HG02678 (cell line): ENCODE measurements around the gene TOX4.
"Not testable (repeated sequence)": the region's sequence is repeated elsewhere in the genome, so short reads cannot be mapped to it uniquely, and the experiment has no call there.

Experiments used
- ATAC-seq: cut with Tn5 transposase; IDR thresholded peaks from one replicate; pipeline ENCODE4 v1.9.1; 2021; ENCODE audit warnings: mild to moderate bottlenecking, moderate library complexity; ENCODE audit not compliant: unreplicated experiment

Gene TOX4

GRCh38 chr14:21476925-21477681 is at the start of gene TOX4, which contains the start of gene RAB2B:
Gene TOX4 (plus strand): TSS chr14:21477195. CDS start chr14:21477279, 84 bp downstream.
Gene RAB2B (minus strand): TSS chr14:21476959. CDS start chr14:21476872, 87 bp downstream.
- ATAC-seq = peak; percentile 100

- ATAC-seq = no peak
These were observed 48.1 kb upstream of the TOX4 start for GRCh38 chr14:21428930-21429329.

GRCh38 chr14:21431126-21431525 is 45.9 kb upstream of the TOX4 start:
- no peak for ATAC-seq

- ATAC-seq = no peak
These were observed 40.4 kb upstream of the TOX4 start for GRCh38 chr14:21436567-21437062.

GRCh38 chr14:21437063-21437901 is 39.7 kb upstream of the TOX4 start:
- ATAC-seq = peak; percentile 99

- ATAC-seq = no peak
These were observed 36.1 kb upstream of the TOX4 start for GRCh38 chr14:21440859-21441258.

DNA sequence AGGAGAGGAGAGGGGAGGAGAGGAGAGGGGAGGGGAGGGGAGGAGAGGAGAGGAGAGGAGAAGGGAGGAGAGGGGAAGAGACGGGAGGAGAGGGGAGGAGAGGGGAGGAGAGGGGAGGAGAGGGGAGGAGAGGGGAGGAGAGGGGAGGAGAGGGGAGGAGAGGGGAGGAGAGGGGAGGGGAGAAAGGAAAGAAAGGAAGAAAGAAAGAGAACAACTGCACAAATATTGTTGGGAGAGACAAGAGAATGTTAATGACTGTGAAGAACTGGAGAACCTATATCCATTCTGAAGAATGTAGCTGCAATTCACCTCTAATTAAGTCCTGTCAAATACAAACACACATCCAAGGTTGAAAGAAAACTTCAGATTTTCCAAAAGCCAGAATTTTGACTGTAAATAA is 34.3 kb upstream of the TOX4 start:
- not testable (repeated sequence) for ATAC-seq

GRCh38 chr14:21449899-21450216 is 27.1 kb upstream of the TOX4 start:
- ATAC-seq = no peak

- no peak for ATAC-seq
These were observed 22.0 kb upstream of the TOX4 start for GRCh38 chr14:21454843-21455544.

- ATAC-seq = peak; percentile 13
These were observed 21.4 kb upstream of the TOX4 start for GRCh38 chr14:21455592-21455911.

GRCh38 chr14:21455912-21456667 is 20.9 kb upstream of the TOX4 start, which contains the start of gene CHD8:
Gene CHD8 (minus strand): TSS chr14:21456123. CDS start chr14:21431643, 24,480 bp downstream.
- peak; percentile 97 for ATAC-seq

- no peak for ATAC-seq
These were observed 9.4 kb upstream of the TOX4 start for GRCh38 chr14:21467616-21468015.

GRCh38 chr14:21475767-21476522 is 1.1 kb upstream of the TOX4 start:
- ATAC-seq = no peak

GRCh38 chr14:21476523-21476924 is 471 bp upstream of the TOX4 start:
- ATAC-seq = no peak

- ATAC-seq = no peak
These were observed 9.7 kb downstream of the TOX4 start for GRCh38 chr14:21486640-21487087.

DNA sequence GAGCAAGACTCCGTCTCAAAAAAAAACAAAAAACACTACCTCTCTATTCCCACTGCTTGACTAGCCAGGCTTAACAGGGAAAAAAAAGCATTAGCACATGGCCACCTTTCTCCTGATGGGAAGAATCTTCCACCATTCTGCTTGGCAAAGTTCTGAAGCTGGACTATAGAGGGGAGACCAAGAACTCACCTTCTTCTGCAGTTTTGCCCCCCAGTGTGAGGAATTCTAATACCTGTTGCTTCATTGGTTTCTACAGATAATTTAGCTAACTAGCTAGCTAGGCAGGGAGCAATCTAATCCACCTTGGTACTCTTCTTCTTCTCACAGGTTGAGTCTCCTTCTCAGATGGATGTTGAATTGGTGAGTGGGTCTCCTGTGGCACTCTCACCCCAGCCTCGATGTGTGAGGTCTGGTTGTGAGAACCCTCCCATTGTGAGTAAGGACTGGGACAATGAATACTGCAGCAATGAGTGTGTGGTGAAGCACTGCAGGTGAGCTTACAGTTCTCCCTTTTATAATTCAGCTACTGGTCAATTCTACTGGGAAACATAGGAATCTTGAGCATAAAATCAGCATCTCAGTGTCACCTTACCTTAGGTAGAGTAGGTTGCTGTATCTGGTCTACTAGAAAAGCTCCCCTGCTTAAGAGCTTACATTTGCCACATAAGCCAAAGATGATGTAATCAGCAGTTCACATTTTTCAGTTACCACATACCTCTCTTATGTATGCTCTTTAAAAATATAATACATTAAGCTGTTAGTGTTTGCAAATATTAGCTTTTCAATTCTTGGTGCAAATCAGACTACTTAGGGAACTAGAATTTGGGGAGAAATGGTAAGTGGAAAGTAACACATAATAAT is 18.1 kb downstream of the TOX4 start:
- ATAC-seq = no peak

- ATAC-seq = no peak
These were observed 19.5 kb downstream of the TOX4 start for GRCh38 chr14:21496453-21496852.

GRCh38 chr14:21498540-21499526 is 21.8 kb downstream of the TOX4 start:
- no peak for ATAC-seq
